Loucy (cell line): Measurements from ENCODE around the gene SLC2A1.

Experiments
- H2AFZ ChIP-seq: fragments of 200-600 bp; sonication (generic); 2 replicates; pipeline ENCODE4 v1.6.0; 2016; ENCODE audit warnings: antibody characterized with exemption, mild to moderate bottlenecking, low read length, moderate library complexity
- H3F3A ChIP-seq: fragments of 200-600 bp; 2 replicates; pipeline ENCODE4 v1.6.0; 2016; ENCODE audit warnings: antibody characterized with exemption, low read depth, mild to moderate bottlenecking
- H3K27me3 ChIP-seq: fragments of 200-600 bp; sonication (generic); 2 replicates; pipeline ENCODE4 v1.6.1; 2014; ENCODE audit warnings: low read length, mild to moderate bottlenecking; ENCODE audit not compliant: insufficient read depth, poor library complexity, severe bottlenecking
- H3K36me3 ChIP-seq: fragments of 200-600 bp; sonication (generic); 2 replicates; pipeline ENCODE4 v1.6.1; 2016; ENCODE audit warnings: low read length; ENCODE audit not compliant: insufficient read depth
- H3K4me1 ChIP-seq: fragments of 200-600 bp; sonication (generic); 2 replicates; pipeline ENCODE4 v1.5.1; 2014; ENCODE audit warnings: low read length, mild to moderate bottlenecking; ENCODE audit not compliant: insufficient read depth, poor library complexity, severe bottlenecking
- H3K4me2 ChIP-seq: fragments of 200-600 bp; sonication (generic); 2 replicates; pipeline ENCODE4 v1.6.0; 2014; ENCODE audit warnings: antibody characterized with exemption, low read length, low read depth, mild to moderate bottlenecking; ENCODE audit not compliant: poor library complexity, severe bottlenecking
- H3K4me3 ChIP-seq: fragments of 200-600 bp; sonication (generic); 2 replicates; pipeline ENCODE4 v1.5.1; 2014; ENCODE audit warnings: low read length, mild to moderate bottlenecking, mixed read lengths; ENCODE audit not compliant: poor library complexity, severe bottlenecking
- H3K79me2 ChIP-seq: fragments of 200-600 bp; sonication (generic); 2 replicates; pipeline ENCODE4 v1.6.1; 2014; ENCODE audit warnings: low read length; ENCODE audit not compliant: insufficient read depth
- H3K9ac ChIP-seq: fragments of 200-600 bp; sonication (generic); 2 replicates; pipeline ENCODE4 v1.6.0; 2014; ENCODE audit warnings: mild to moderate bottlenecking, low read depth, low read length, moderate library complexity; ENCODE audit not compliant: poor library complexity, severe bottlenecking
- H3K9me2 ChIP-seq: fragments of 200-600 bp; sonication (generic); replicated peaks from 2 replicates; pipeline ENCODE4 v1.6.1; 2016; ENCODE audit warnings: low read depth, low read length, mixed read lengths
- H3K9me3 ChIP-seq: fragments of 200-600 bp; sonication (generic); 2 replicates; pipeline ENCODE4 v1.6.1; 2014; ENCODE audit warnings: mild to moderate bottlenecking, antibody characterized with exemption, low read length, low read depth; ENCODE audit not compliant: insufficient read depth
- H4K20me1 ChIP-seq: fragments of 200-600 bp; sonication (generic); 2 replicates; pipeline ENCODE4 v1.6.0; 2014; ENCODE audit warnings: antibody characterized with exemption, low read length, mild to moderate bottlenecking; ENCODE audit not compliant: insufficient read depth, poor library complexity, severe bottlenecking
- CTCF ChIP-seq: fragments of 200-600 bp; sonication (generic); conservative IDR thresholded peaks from 2 replicates; pipeline ENCODE4 v1.5.1; 2014; ENCODE audit warnings: mild to moderate bottlenecking, antibody characterized with exemption, low read length
- EZH2phosphoT487 ChIP-seq: fragments of 200-600 bp; IDR thresholded peaks from 2 replicates; pipeline ENCODE4 v1.6.1; 2018; ENCODE audit warnings: antibody characterized with exemption, mild to moderate bottlenecking, moderate library complexity, borderline replicate concordance

SLC2A1 gene

GRCh38 chr1:42886046-42886739, 72.5 kb downstream of the SLC2A1 start:
- no peak overlapping the region for H3K4me2 ChIP-seq
- no peaks in the 10 kb centered on the region for H3K79me2 ChIP-seq
- H3K9me3 ChIP-seq, result no peaks in the 10 kb centered on the region
- no peaks in the 10 kb centered on the region for H3K36me3 ChIP-seq
- TF ChIP-seq CTCF, result no peak
- TF ChIP-seq EZH2phosphoT487, result no peak
- H3K27me3 ChIP-seq, result no peaks in the 10 kb centered on the region
- no peak overlapping the region for H3K9ac ChIP-seq
- H2AFZ ChIP-seq, result no peak overlapping the region
- no peaks in the 10 kb centered on the region for H4K20me1 ChIP-seq
- no peaks in the 10 kb centered on the region for H3F3A ChIP-seq
- no peak overlapping the region for H3K4me3 ChIP-seq
- H3K4me1 ChIP-seq, result no peaks in the 10 kb centered on the region
- no peaks in the 10 kb centered on the region for H3K9me2 ChIP-seq

- no peaks in the 10 kb centered on the region for H3K36me3 ChIP-seq
- no peaks in the 10 kb centered on the region for H3K9me2 ChIP-seq
- H3F3A ChIP-seq, result no peaks in the 10 kb centered on the region
- H3K4me3 ChIP-seq, result no peak overlapping the region
- no peaks in the 10 kb centered on the region for H3K27me3 ChIP-seq
- no peaks in the 10 kb centered on the region for H4K20me1 ChIP-seq
- no peak for TF ChIP-seq EZH2phosphoT487
- TF ChIP-seq CTCF, result no peak
- peaks cover 6% of the 10 kb centered on the region; the same call in 1 of the 2 replicates for H3K9me3 ChIP-seq
- H3K79me2 ChIP-seq, result no peaks in the 10 kb centered on the region
- H3K9ac ChIP-seq, result no peak overlapping the region
- H3K4me2 ChIP-seq, result no peak overlapping the region
- H3K4me1 ChIP-seq, result no peaks in the 10 kb centered on the region
- no peak overlapping the region for H2AFZ ChIP-seq
Measured at GRCh38 chr1:42880384-42880783, 78.3 kb downstream of the SLC2A1 start.

- H3K36me3 ChIP-seq, result no peaks in the 10 kb centered on the region
- H2AFZ ChIP-seq, result no peak overlapping the region
- no peaks in the 10 kb centered on the region for H4K20me1 ChIP-seq
- no peak for TF ChIP-seq EZH2phosphoT487
- TF ChIP-seq CTCF, result no peak
- no peaks in the 10 kb centered on the region for H3K4me1 ChIP-seq
- no peak overlapping the region for H3K4me3 ChIP-seq
- H3K9me2 ChIP-seq, result no peaks in the 10 kb centered on the region
- H3K79me2 ChIP-seq, result no peaks in the 10 kb centered on the region
- H3K27me3 ChIP-seq, result no peaks in the 10 kb centered on the region
- no peak overlapping the region for H3K9ac ChIP-seq
- H3K9me3 ChIP-seq, result peaks cover 6% of the 10 kb centered on the region; the same call in 1 of the 2 replicates
- H3K4me2 ChIP-seq, result no peak overlapping the region
- no peaks in the 10 kb centered on the region for H3F3A ChIP-seq
Measured at GRCh38 chr1:42877380-42877779, 81.3 kb downstream of the SLC2A1 start.
